Neural progenitor cell (in vitro differentiated cells): Measurements from ENCODE around the gene OGG1. TPM values are rescaled to one million over a fixed set of nuclear protein-coding genes. Genes with fewer than 3 reads are reported as not detected.

Experiments used
- DNase-seq: peaks from one replicate; pipeline ENCODE4 v3.0.0-alpha.2; 2016; ENCODE audit warnings: low spot score
- H2AFZ ChIP-seq: fragments of 200-600 bp; sonication (generic); replicated peaks from 2 replicates; pipeline ENCODE4 v1.6.1; 2016; ENCODE audit warnings: antibody characterized with exemption
- H3F3A ChIP-seq: fragments of 200-600 bp; sonication (generic); 2 replicates; pipeline ENCODE4 v1.6.1; 2016; ENCODE audit warnings: antibody characterized with exemption, low read depth
- H3K27ac ChIP-seq: fragments of 200-600 bp; sonication (generic); 2 replicates; pipeline ENCODE4 v1.5.1; 2016; ENCODE audit warnings: mild to moderate bottlenecking
- H3K27me3 ChIP-seq: fragments of 200-600 bp; sonication (generic); 2 replicates; pipeline ENCODE4 v1.6.1; 2016; ENCODE audit warnings: mild to moderate bottlenecking, moderate library complexity
- H3K36me3 ChIP-seq: fragments of 200-600 bp; sonication (generic); 2 replicates; pipeline ENCODE4 v1.5.1; 2016
- H3K4me1 ChIP-seq: fragments of 200-600 bp; sonication (generic); 2 replicates; pipeline ENCODE4 v1.6.1; 2016; ENCODE audit warnings: mixed run types
- H3K4me2 ChIP-seq: fragments of 200-600 bp; sonication (generic); 2 replicates; pipeline ENCODE4 v1.6.1; 2016
- H3K4me3 ChIP-seq: fragments of 200-600 bp; sonication (generic); 2 replicates; pipeline ENCODE4 v1.5.1; 2016
- H3K79me2 ChIP-seq: fragments of 200-600 bp; sonication (generic); 2 replicates; pipeline ENCODE4 v1.6.1; 2016; ENCODE audit warnings: low read depth
- H3K9ac ChIP-seq: fragments of 200-600 bp; sonication (generic); 2 replicates; pipeline ENCODE4 v1.6.1; 2016
- H3K9me3 ChIP-seq: fragments of 200-600 bp; sonication (generic); 2 replicates; pipeline ENCODE4 v1.5.1; 2016; ENCODE audit warnings: low read depth
- H4K20me1 ChIP-seq: fragments of 200-600 bp; sonication (generic); 2 replicates; pipeline ENCODE4 v1.6.1; 2016; ENCODE audit warnings: low read depth
- H3K27ac Mint-ChIP-seq: 3 replicates; pipeline ENCODE4 v1.8.0; 2021; ENCODE audit warnings: mixed read lengths
- H3K27me3 Mint-ChIP-seq: 2 replicates; pipeline ENCODE4 v1.8.0; 2022; ENCODE audit warnings: low read depth, mild to moderate bottlenecking, inconsistent platforms, moderate library complexity, mixed read lengths; ENCODE audit not compliant: insufficient read depth
- H3K36me3 Mint-ChIP-seq: 3 replicates; pipeline ENCODE4 v1.8.0; 2021; ENCODE audit warnings: mixed read lengths
- H3K4me1 Mint-ChIP-seq: 3 replicates; pipeline ENCODE4 v1.8.0; 2021; ENCODE audit warnings: mixed read lengths
- H3K4me3 Mint-ChIP-seq: 3 replicates; pipeline ENCODE4 v1.8.0; 2021; ENCODE audit warnings: mild to moderate bottlenecking, moderate library complexity, mixed read lengths
- H3K9me3 Mint-ChIP-seq: 3 replicates; pipeline ENCODE4 v1.8.0; 2020; ENCODE audit warnings: mixed read lengths
- EZH2 ChIP-seq: fragments of 200-600 bp; sonication (generic); IDR thresholded peaks from 2 replicates; pipeline ENCODE4 v1.6.1; 2017; ENCODE audit warnings: antibody characterized with exemption, mild to moderate bottlenecking, moderate library complexity
- EZH2phosphoT487 ChIP-seq: fragments of 200-600 bp; sonication (generic); IDR thresholded peaks from 2 replicates; pipeline ENCODE4 v1.6.1; 2017; ENCODE audit warnings: antibody characterized with exemption
- total RNA-seq: library from RNA; depleted of rRNA; stranded (reverse); fragments of >200 nt; gene quantifications from 2 replicates; pipeline ENCODE4 v1.2.3, GENCODE V29; 2015; ENCODE audit warnings: low replicate concordance
- TF ChIP-seq, protein P1 (sequence below): fragments of 200-600 bp; sonication (generic); IDR thresholded peaks from 2 replicates; pipeline ENCODE4 v1.5.1; 2017; ENCODE audit warnings: antibody characterized with exemption, mild to moderate bottlenecking

OGG1 gene
- total RNA-seq, 1 donor from 2014 or later: 15.8 TPM

DNA sequence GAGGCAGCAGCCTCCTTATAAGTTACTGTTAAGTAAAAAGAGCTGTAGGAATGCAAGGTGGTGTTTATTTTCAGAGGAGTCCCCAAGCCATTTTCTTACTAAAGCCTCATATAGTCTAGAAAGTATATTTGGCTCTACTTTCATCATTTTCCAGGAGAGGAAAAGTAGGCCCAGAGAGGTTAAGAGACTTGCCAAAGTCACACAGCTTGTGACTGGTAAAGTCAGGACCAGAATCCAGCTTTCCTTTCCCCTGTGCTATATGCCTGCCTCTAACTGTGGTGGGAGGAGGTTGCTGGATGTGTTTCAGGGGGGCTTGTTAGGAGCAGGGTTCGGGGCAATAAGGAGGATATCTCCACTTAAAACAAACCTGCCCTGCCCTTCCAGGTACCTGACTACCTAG, 7.2 kb upstream of the OGG1 start:
- Histone ChIP-seq H3K36me3 (no peaks in the 10 kb centered on the region), H2AFZ (no peak overlapping the region), H3K9me3 (no peaks in the 10 kb centered on the region), H3K4me2 (no peak overlapping the region), H3K4me1 (no peaks in the 10 kb centered on the region), H3K79me2 (no peaks in the 10 kb centered on the region), H3F3A (no peaks in the 10 kb centered on the region), H3K27ac (no peak overlapping the region), H3K4me3 (no peak overlapping the region), H4K20me1 (no peaks in the 10 kb centered on the region), H3K27me3 (no peaks in the 10 kb centered on the region), H3K9ac (no peak overlapping the region)
- peaks cover 5% of the 10 kb centered on the region for H3K27me3 Mint-ChIP-seq
- no peak overlapping the region for H3K27ac Mint-ChIP-seq
- H3K36me3 Mint-ChIP-seq: peaks cover 32% of the 10 kb centered on the region
- no peaks in the 10 kb centered on the region for H3K9me3 Mint-ChIP-seq
- H3K4me1 Mint-ChIP-seq: no peaks in the 10 kb centered on the region
- no peak for DNase-seq
- no peak for TF ChIP-seq EZH2
- no peak for TF ChIP-seq EZH2phosphoT487
- TF ChIP-seq, protein P1, sequence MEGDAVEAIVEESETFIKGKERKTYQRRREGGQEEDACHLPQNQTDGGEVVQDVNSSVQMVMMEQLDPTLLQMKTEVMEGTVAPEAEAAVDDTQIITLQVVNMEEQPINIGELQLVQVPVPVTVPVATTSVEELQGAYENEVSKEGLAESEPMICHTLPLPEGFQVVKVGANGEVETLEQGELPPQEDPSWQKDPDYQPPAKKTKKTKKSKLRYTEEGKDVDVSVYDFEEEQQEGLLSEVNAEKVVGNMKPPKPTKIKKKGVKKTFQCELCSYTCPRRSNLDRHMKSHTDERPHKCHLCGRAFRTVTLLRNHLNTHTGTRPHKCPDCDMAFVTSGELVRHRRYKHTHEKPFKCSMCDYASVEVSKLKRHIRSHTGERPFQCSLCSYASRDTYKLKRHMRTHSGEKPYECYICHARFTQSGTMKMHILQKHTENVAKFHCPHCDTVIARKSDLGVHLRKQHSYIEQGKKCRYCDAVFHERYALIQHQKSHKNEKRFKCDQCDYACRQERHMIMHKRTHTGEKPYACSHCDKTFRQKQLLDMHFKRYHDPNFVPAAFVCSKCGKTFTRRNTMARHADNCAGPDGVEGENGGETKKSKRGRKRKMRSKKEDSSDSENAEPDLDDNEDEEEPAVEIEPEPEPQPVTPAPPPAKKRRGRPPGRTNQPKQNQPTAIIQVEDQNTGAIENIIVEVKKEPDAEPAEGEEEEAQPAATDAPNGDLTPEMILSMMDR: no peak
- H3K4me3 Mint-ChIP-seq: no peak overlapping the region

DNA sequence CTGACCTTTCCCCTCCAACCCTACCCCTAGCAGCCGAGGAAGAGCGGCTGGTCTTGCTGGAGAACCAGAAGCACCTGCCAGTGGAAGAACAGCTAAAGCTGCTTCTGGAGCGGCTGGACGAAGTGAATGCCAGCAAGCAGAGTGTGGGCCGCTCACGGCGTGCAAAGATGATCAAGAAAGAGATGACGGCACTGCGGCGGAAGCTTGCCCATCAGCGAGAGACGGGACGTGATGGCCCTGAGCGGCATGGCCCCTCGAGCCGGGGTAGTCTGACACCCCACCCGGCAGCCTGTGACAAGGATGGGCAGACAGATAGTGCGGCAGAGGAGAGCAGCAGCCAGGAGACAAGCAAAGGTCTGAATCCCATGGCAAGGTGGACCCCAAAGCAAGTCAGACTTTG, 6.2 kb upstream of the OGG1 start:
- H3K36me3 ChIP-seq: no peaks in the 10 kb centered on the region
- H3K27me3 ChIP-seq: no peaks in the 10 kb centered on the region
- H3K4me1 ChIP-seq: no peaks in the 10 kb centered on the region
- peaks cover 5% of the 10 kb centered on the region for H3K27me3 Mint-ChIP-seq
- no peak for DNase-seq
- H2AFZ ChIP-seq: no peak overlapping the region
- no peaks in the 10 kb centered on the region for H3K4me1 Mint-ChIP-seq
- H3K79me2 ChIP-seq: no peaks in the 10 kb centered on the region
- no peaks in the 10 kb centered on the region for H3K9me3 ChIP-seq
- peaks cover 8% of the 10 kb centered on the region for H3F3A ChIP-seq
- no peak overlapping the region for H3K4me2 ChIP-seq
- H3K27ac ChIP-seq: no peak overlapping the region
- H3K36me3 Mint-ChIP-seq: peaks cover 33% of the 10 kb centered on the region
- no peak overlapping the region for H3K27ac Mint-ChIP-seq
- no peak overlapping the region for H3K9ac ChIP-seq
- H4K20me1 ChIP-seq: no peaks in the 10 kb centered on the region
- H3K4me3 Mint-ChIP-seq: no peak overlapping the region
- H3K4me3 ChIP-seq: no peak overlapping the region
- no peaks in the 10 kb centered on the region for H3K9me3 Mint-ChIP-seq
- TF ChIP-seq EZH2: no peak
- no peak for TF ChIP-seq EZH2phosphoT487
- TF ChIP-seq, protein P1: no peak

DNA sequence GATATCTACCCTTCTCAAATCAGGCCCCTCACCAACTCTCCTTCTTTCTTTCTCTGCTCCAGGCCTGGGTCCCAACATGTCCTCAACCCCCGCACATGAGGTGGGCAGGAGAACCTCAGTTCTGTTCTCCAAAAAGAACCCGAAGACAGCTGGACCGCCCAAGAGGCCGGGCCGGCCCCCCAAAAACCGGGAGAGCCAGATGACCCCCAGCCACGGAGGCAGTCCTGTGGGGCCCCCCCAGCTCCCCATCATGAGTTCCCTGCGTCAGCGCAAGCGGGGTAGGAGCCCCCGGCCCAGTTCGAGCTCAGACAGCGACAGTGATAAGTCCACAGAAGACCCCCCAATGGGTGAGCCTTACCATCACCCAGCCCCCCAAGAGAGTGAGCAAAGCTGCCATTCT, 5.6 kb upstream of the OGG1 start:
- H3K27ac ChIP-seq: no peak overlapping the region
- Mint-ChIP-seq H3K9me3 (no peaks in the 10 kb centered on the region), H3K4me3 (no peak overlapping the region), H3K27me3 (peaks cover 5% of the 10 kb centered on the region), H3K4me1 (peaks cover 3% of the 10 kb centered on the region), H3K27ac (no peak overlapping the region), H3K36me3 (peaks cover 29% of the 10 kb centered on the region)
- no peak overlapping the region for H3K9ac ChIP-seq
- H3K27me3 ChIP-seq: no peaks in the 10 kb centered on the region
- H3F3A ChIP-seq: peaks cover 14% of the 10 kb centered on the region
- H3K9me3 ChIP-seq: no peaks in the 10 kb centered on the region
- no peak overlapping the region for H2AFZ ChIP-seq
- H3K4me3 ChIP-seq: no peak overlapping the region
- no peaks in the 10 kb centered on the region for H4K20me1 ChIP-seq
- TF ChIP-seq EZH2phosphoT487 (no peak), EZH2 (no peak)
- TF ChIP-seq, protein P1: no peak
- H3K4me2 ChIP-seq: no peak overlapping the region
- no peaks in the 10 kb centered on the region for H3K36me3 ChIP-seq
- H3K4me1 ChIP-seq: peaks cover 3% of the 10 kb centered on the region
- H3K79me2 ChIP-seq: no peaks in the 10 kb centered on the region
- DNase-seq: no peak
